ENCODE results near the gene KCNN2.

GRCh38 chr5:114367029-114367428 lies 5.2 kb downstream of the KCNN2 start:
- no peak for TF ChIP-seq CTCF (tag by site-specific recombination; IDR thresholded peaks at IDR 0.05)
- TF ChIP-seq ZNF280D (tag by site-specific recombination; IDR thresholded peaks at IDR 0.05), result no peak
- TF ChIP-seq ZNF184 (tag by site-specific recombination; IDR thresholded peaks at IDR 0.05), result no peak
- TF ChIP-seq PRDM1 (tag by site-specific recombination; IDR thresholded peaks at IDR 0.05), result no peak
- no peak for TF ChIP-seq ZNF138 (tag by site-specific recombination; IDR thresholded peaks at IDR 0.05; ENCODE audit: borderline replicate concordance)
- TF ChIP-seq PRDM10 (tag by site-specific recombination; IDR thresholded peaks at IDR 0.05), result no peak
- no peak for TF ChIP-seq BCL6B (tag by site-specific recombination; IDR thresholded peaks at IDR 0.05)
